Neural cell (in vitro differentiated cells): Measurements from ENCODE around the gene NR5A2.

Experiments
- CTCF ChIP-seq: fragments of 450-650 bp; IDR thresholded peaks from 2 replicates; pipeline ENCODE4 v1.5.1; 2014; ENCODE audit warnings: antibody characterized with exemption, mild to moderate bottlenecking, moderate library complexity; ENCODE audit not compliant: poor library complexity, severe bottlenecking
- EP300 ChIP-seq: fragments of 450-650 bp; conservative IDR thresholded peaks from 2 replicates; pipeline ENCODE4 v1.6.1; 2014; ENCODE audit warnings: antibody characterized with exemption, mild to moderate bottlenecking, moderate library complexity; ENCODE audit not compliant: poor library complexity, severe bottlenecking
- EZH2 ChIP-seq: fragments of 200-600, 300-800 bp; shearing (Covaris generic), sonication (generic); IDR thresholded peaks from 2 replicates; pipeline ENCODE4 v1.6.1; 2014; ENCODE audit warnings: antibody characterized with exemption, low read length, borderline replicate concordance, mild to moderate bottlenecking; ENCODE audit not compliant: insufficient read depth, poor library complexity, severe bottlenecking
- POLR2AphosphoS5 ChIP-seq: IDR thresholded peaks from 2 replicates; pipeline ENCODE4 v1.6.1; 2012
- RAD21 ChIP-seq: fragments of 450-650 bp; conservative IDR thresholded peaks from 2 replicates; pipeline ENCODE4 v1.6.1; 2014; ENCODE audit warnings: antibody characterized with exemption, mild to moderate bottlenecking, moderate library complexity
- REST ChIP-seq: IDR thresholded peaks from 2 replicates; pipeline ENCODE4 v1.6.1; 2012; ENCODE audit warnings: borderline replicate concordance
- TAF1 ChIP-seq: IDR thresholded peaks from 2 replicates; pipeline ENCODE4 v1.6.1; 2012; ENCODE audit warnings: low read depth

GRCh38 chr1:200176798-200177197 is 149.3 kb downstream of the NR5A2 start:
- TF ChIP-seq EP300 = no peak
- TF ChIP-seq CTCF = no peak
- no peak for TF ChIP-seq EZH2
- no peak for TF ChIP-seq POLR2AphosphoS5
- TF ChIP-seq REST = no peak
- TF ChIP-seq RAD21 = no peak
- TF ChIP-seq TAF1 = no peak
